IPS DF 6.9 (cell line): ENCODE measurements around the gene NOXA1.

Experiments
- DNase-seq: peaks from one replicate; pipeline ENCODE4 v3.0.0-alpha.2; 2013; ENCODE audit warnings: low read depth, low spot score
- H3K27ac ChIP-seq: one replicate; pipeline ENCODE4 v1.5.1; 2013; ENCODE audit warnings: low read length, control low read depth
- H3K27me3 ChIP-seq: 2 replicates; pipeline ENCODE4 v1.6.1; 2013; ENCODE audit warnings: mild to moderate bottlenecking, low read length; ENCODE audit not compliant: control insufficient read depth, insufficient read depth
- H3K36me3 ChIP-seq: 2 replicates; pipeline ENCODE4 v1.6.1; 2013; ENCODE audit warnings: low read length; ENCODE audit not compliant: control insufficient read depth, insufficient read depth
- H3K4me1 ChIP-seq: 2 replicates; pipeline ENCODE4 v1.6.1; 2013; ENCODE audit warnings: low read length; ENCODE audit not compliant: control insufficient read depth, insufficient read depth
- H3K4me3 ChIP-seq: 2 replicates; pipeline ENCODE4 v1.5.1; 2013; ENCODE audit warnings: mild to moderate bottlenecking, low read length
- H3K9me3 ChIP-seq: 2 replicates; pipeline ENCODE4 v1.6.1; 2013; ENCODE audit warnings: low read length, inconsistent platforms; ENCODE audit not compliant: control insufficient read depth, insufficient read depth
- WGBS: extraction: QIAGEN DNeasy Blood & Tissue Kit; methylation state at CpG from one replicate; pipeline ENCODE4 v1.1.7; 2013; ENCODE audit warnings: mixed read lengths, missing lambda C conversion rate; ENCODE audit not compliant: insufficient read length, insufficient coverage; 5-methylcytosine and 5-hydroxymethylcytosine counted together

Gene NOXA1

DNA sequence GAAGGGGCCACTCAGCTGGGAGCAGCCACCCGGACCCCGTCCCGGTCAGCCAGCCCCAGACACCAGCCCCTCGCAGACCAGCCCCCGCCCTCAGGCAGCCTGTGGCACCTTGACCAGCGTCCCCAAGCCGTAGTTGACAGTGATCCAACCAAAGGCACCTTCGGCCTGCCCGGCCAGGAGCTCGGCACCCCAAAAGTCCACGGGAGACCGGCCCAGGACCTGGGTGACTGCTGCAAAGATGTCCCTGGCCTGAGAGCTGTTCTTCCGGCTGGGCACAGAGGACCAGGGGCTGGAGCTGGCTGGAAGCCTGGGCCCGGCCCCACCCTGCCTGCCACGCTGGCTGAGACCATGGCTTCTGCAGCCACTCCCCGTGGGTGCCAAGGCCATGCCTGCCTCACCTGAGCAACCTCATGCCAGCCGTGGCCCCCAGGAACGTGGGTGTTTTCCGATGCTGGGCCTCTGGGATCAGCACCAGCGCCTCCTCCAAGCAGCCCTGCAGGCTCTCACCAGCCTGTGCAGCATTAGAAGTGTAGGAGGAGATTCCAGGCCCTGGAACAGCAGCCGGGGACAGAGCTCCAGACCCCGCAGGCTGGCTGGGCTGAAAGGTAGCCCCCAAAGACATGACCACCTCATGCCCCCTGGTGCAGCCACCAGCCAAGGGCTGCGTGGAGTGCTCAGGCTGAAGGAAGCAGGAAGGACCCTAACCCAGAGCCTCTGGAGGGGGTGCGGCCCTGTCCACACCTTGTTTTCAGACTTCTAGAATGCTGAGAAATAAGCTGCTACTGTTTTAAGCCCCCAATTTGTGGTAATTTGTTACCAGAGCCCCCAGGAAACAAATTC lies 13.8 kb downstream of the NOXA1 start:
- no peaks in the 10 kb centered on the region; the same call in 1 of the 2 replicates for H3K4me1 ChIP-seq
- no peak for DNase-seq
- no peaks in the 10 kb centered on the region for H3K9me3 ChIP-seq
- no peak overlapping the region for H3K27ac ChIP-seq
- WGBS: no CpG with 5 or more reads among the region's 24 CpGs
- no peak overlapping the region for H3K4me3 ChIP-seq
- no peaks in the 10 kb centered on the region for H3K36me3 ChIP-seq
- H3K27me3 ChIP-seq: no peaks in the 10 kb centered on the region

DNA sequence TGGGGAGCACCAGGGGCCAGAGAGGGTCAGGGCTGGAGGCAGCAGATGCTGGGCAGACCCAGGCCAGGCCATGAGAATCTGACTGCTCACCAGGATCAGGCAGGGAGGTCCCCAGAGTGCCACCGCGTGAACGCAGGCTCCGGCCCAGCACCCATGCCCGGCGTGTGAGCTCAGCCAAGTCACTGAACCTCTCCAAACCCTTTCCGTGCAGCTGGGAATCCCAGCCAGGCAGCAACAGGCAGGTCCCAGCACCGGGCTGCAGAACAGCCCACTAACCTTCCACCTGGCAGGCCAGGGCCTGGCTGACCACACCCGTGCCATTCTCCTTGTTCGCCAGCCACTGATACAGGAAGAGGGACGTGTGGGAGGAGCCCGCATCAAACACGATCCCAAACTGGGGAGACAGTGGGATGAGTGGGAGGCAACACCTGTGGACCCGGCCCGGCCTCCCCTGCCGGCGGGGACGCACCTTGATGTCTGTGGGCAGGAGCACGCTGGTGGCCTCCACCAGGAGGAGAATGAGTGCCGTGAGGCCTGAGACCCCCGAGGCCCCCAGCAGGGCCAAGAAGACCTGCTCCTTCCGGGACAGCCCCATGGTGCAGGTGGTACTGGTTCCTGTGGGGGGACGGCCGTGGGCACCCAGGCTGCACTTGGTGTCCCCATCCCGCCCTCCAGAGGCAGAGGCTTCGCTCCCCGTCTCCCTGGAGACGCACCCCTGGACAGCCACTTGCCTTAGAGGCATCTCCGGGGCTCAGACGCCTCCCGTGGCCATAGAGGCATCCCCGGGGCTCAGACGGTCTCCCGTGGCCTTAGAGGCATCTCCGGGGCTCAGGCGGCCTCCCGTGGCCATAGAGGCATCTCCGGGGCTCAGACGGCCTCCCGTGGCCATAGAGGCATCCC lies 14.7 kb downstream of the NOXA1 start:
- Histone ChIP-seq H3K27me3 (no peaks in the 10 kb centered on the region), H3K4me3 (no peak overlapping the region), H3K4me1 (no peaks in the 10 kb centered on the region; the same call in 1 of the 2 replicates), H3K27ac (no peak overlapping the region), H3K9me3 (no peaks in the 10 kb centered on the region), H3K36me3 (no peaks in the 10 kb centered on the region)
- DNase-seq: no peak
- WGBS: no CpG with 5 or more reads among the region's 40 CpGs

- H3K4me3 ChIP-seq: no peak overlapping the region
- WGBS: no CpG with 5 or more reads among the region's 22 CpGs
- H3K27ac ChIP-seq: no peak overlapping the region
- H3K4me1 ChIP-seq: no peaks in the 10 kb centered on the region; the same call in 1 of the 2 replicates
- no peak for DNase-seq
- H3K27me3 ChIP-seq: no peaks in the 10 kb centered on the region
- H3K36me3 ChIP-seq: no peaks in the 10 kb centered on the region
- H3K9me3 ChIP-seq: no peaks in the 10 kb centered on the region
Measured at GRCh38 chr9:137438591-137439157, 15.5 kb downstream of the NOXA1 start.

DNA sequence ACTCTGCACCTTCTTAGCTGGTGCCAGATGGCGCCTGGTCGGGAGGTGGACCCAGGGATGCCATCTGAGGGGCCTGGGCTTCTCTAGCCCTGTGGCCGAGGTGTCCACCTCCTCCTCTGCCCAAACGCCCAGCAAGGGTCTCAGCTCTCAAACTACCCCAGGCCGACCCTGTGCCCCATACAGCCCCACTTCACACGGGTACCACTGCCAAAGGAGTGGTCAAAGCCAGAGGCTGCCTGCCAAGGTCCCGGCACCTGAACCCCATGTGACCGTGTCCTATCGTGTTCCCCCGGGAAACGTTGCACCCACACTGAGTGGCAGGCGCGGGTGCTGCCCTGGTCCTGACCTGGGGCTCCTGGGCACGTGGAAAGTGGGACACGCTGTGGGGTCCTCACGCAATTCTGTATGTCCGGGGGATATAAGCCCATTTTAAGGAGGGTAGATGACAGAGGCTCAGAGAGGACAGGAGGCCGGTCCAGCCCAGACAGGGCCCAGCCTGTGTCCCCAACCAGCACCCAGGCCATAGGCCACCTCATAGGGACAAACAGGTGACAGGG lies 16.0 kb downstream of the NOXA1 start:
- H3K27me3 ChIP-seq: no peaks in the 10 kb centered on the region
- no peak for DNase-seq
- no CpG with 5 or more reads among the region's 18 CpGs for WGBS
- H3K27ac ChIP-seq: no peak overlapping the region
- no peaks in the 10 kb centered on the region for H3K36me3 ChIP-seq
- no peaks in the 10 kb centered on the region for H3K9me3 ChIP-seq
- no peaks in the 10 kb centered on the region; the same call in 1 of the 2 replicates for H3K4me1 ChIP-seq
- H3K4me3 ChIP-seq: no peak overlapping the region

GRCh38 chr9:137441289-137441934 lies 18.2 kb downstream of the NOXA1 start, which contains the start of gene ENTPD8:
TSS of gene ENTPD8 (minus strand) at chr9:137441357. CDS start at chr9:137438285, 3,072 bp downstream.
- no peak within 1 kb of the TSS for H3K27ac ChIP-seq
- no CpG with 5 or more reads among the region's 62 CpGs for WGBS
- DNase-seq: peak; percentile 74
- H3K9me3 ChIP-seq: no peaks in the 10 kb centered on the region
- H3K36me3 ChIP-seq: no peaks in the 10 kb centered on the region
- H3K4me1 ChIP-seq: no peaks in the 10 kb centered on the region
- peak within 1 kb of the TSS; percentile 47 for H3K4me3 ChIP-seq
- no peaks in the 10 kb centered on the region for H3K27me3 ChIP-seq

GRCh38 chr9:137441935-137442321 lies 18.7 kb downstream of the NOXA1 start:
- WGBS: no CpG with 5 or more reads among the region's 7 CpGs
- H3K36me3 ChIP-seq: no peaks in the 10 kb centered on the region
- H3K9me3 ChIP-seq: no peaks in the 10 kb centered on the region
- no peak overlapping the region for H3K27ac ChIP-seq
- no peaks in the 10 kb centered on the region for H3K27me3 ChIP-seq
- H3K4me1 ChIP-seq: no peaks in the 10 kb centered on the region
- peak overlapping the region; percentile 47; the same call in 1 of the 2 replicates for H3K4me3 ChIP-seq
- no peak for DNase-seq

- no CpG with 5 or more reads among the region's 14 CpGs for WGBS
- no peaks in the 10 kb centered on the region for H3K9me3 ChIP-seq
Measured at GRCh38 chr9:137444106-137444790, 21.1 kb downstream of the NOXA1 start.

DNA sequence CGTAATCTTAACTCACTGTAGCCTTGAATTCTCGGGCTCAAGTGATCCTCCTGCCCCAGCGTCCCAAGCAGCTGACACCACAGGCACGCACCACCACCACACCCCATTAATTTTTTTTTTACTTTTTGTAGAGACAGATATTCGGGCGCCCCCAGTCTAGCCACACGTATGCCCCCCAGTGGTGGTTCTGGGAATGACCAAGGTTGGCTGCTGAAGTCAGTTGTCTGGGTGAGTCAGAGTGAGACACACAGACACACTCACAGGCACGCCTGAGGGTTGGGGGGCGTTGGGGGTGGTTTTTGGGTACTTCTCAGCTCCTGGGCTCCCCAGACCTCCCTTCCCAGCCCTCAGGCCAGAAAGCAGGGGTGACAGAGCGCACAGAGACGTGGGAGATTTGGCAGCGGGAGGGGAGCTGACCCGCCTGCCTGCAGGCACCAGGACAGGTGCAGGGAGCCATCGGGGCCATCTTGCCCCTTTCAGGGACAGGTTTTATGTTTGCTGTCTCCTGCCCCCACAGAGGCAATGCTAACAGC lies 22.1 kb downstream of the NOXA1 start:
- no CpG with 5 or more reads among the region's 14 CpGs for WGBS
- H3K27ac ChIP-seq: no peak overlapping the region

More at GRCh38 chr9:137444106-137444790, 21.1 kb downstream of the NOXA1 start:
- no peak overlapping the region for H3K27ac ChIP-seq
- no peaks in the 10 kb centered on the region; the same call in 1 of the 2 replicates for H3K4me1 ChIP-seq
- H3K36me3 ChIP-seq: peaks cover 11% of the 10 kb centered on the region; the same call in 1 of the 2 replicates
- H3K27me3 ChIP-seq: no peaks in the 10 kb centered on the region
- no peak for DNase-seq
- no peak overlapping the region for H3K4me3 ChIP-seq

DNA sequence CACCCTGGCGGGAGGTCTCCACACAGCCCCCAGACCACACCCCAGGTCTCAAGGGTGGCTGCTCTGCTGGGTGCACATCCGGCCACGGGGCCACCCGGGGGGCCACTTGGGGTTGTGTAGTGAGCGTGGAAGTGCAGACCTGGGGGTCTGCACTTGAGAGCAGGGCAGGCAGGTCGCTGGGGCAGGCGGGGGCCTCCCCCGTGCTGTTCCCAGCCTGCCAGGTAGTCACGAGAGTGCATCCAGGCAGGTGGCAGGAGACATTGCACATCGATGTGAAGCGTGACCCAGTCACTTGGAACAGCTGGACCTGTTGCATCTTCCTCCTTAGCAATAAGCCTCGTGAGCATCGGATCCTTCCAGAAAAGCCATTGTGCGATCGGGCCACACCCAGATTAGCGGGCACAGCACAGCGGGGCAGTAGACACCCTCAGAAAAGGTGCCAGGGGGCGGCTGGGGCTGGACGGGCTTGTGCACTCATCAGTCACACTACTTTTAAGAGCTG lies 22.8 kb downstream of the NOXA1 start:
- DNase-seq: no peak
- Histone ChIP-seq H3K4me3 (no peak overlapping the region), H3K27me3 (no peaks in the 10 kb centered on the region), H3K9me3 (no peaks in the 10 kb centered on the region), H3K4me1 (no peaks in the 10 kb centered on the region; the same call in 1 of the 2 replicates), H3K27ac (no peak overlapping the region), H3K36me3 (peaks cover 14% of the 10 kb centered on the region)
- no CpG with 5 or more reads among the region's 19 CpGs for WGBS

More for the DNA sequence above, 22.1 kb downstream of the NOXA1 start:
- H3K36me3 ChIP-seq: peaks cover 14% of the 10 kb centered on the region
- no peaks in the 10 kb centered on the region for H3K27me3 ChIP-seq
- no peak overlapping the region for H3K4me3 ChIP-seq
- no peaks in the 10 kb centered on the region for H3K9me3 ChIP-seq
- DNase-seq: no peak
- H3K4me1 ChIP-seq: no peaks in the 10 kb centered on the region; the same call in 1 of the 2 replicates
